ENCODE results near the gene TMEM88. TPM values are rescaled to one million over a fixed set of nuclear protein-coding genes. Genes with fewer than 3 reads are reported as not detected.

Gene TMEM88
- total and polyA plus RNA-seq, 2 of the 8 experiments (the other 6 are each of a cell fraction or from before 2014, with no cell fraction given), result 0.69 to 8.8 TPM

DNA sequence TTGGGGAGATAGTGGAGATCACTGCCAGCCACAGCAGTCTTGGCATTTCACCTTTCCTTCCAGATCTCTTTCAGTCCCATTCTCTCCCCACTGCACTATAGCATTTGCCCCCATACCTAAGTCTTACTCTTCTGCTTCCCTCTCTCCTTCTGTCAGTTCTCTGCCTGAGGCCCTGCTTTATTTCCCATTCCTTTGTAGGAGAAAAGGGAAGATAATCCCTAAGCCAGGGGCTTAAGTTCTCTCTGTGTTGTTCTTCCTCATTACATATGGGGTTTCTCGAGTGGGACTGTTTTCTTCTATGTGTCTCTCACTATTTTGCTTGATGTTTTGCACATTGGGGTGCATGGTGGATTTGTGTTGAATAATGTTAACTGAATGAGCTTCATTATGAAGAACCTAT is 14.4 kb upstream of the TMEM88 start (continued):
- TF ChIP-seq, protein P1, sequence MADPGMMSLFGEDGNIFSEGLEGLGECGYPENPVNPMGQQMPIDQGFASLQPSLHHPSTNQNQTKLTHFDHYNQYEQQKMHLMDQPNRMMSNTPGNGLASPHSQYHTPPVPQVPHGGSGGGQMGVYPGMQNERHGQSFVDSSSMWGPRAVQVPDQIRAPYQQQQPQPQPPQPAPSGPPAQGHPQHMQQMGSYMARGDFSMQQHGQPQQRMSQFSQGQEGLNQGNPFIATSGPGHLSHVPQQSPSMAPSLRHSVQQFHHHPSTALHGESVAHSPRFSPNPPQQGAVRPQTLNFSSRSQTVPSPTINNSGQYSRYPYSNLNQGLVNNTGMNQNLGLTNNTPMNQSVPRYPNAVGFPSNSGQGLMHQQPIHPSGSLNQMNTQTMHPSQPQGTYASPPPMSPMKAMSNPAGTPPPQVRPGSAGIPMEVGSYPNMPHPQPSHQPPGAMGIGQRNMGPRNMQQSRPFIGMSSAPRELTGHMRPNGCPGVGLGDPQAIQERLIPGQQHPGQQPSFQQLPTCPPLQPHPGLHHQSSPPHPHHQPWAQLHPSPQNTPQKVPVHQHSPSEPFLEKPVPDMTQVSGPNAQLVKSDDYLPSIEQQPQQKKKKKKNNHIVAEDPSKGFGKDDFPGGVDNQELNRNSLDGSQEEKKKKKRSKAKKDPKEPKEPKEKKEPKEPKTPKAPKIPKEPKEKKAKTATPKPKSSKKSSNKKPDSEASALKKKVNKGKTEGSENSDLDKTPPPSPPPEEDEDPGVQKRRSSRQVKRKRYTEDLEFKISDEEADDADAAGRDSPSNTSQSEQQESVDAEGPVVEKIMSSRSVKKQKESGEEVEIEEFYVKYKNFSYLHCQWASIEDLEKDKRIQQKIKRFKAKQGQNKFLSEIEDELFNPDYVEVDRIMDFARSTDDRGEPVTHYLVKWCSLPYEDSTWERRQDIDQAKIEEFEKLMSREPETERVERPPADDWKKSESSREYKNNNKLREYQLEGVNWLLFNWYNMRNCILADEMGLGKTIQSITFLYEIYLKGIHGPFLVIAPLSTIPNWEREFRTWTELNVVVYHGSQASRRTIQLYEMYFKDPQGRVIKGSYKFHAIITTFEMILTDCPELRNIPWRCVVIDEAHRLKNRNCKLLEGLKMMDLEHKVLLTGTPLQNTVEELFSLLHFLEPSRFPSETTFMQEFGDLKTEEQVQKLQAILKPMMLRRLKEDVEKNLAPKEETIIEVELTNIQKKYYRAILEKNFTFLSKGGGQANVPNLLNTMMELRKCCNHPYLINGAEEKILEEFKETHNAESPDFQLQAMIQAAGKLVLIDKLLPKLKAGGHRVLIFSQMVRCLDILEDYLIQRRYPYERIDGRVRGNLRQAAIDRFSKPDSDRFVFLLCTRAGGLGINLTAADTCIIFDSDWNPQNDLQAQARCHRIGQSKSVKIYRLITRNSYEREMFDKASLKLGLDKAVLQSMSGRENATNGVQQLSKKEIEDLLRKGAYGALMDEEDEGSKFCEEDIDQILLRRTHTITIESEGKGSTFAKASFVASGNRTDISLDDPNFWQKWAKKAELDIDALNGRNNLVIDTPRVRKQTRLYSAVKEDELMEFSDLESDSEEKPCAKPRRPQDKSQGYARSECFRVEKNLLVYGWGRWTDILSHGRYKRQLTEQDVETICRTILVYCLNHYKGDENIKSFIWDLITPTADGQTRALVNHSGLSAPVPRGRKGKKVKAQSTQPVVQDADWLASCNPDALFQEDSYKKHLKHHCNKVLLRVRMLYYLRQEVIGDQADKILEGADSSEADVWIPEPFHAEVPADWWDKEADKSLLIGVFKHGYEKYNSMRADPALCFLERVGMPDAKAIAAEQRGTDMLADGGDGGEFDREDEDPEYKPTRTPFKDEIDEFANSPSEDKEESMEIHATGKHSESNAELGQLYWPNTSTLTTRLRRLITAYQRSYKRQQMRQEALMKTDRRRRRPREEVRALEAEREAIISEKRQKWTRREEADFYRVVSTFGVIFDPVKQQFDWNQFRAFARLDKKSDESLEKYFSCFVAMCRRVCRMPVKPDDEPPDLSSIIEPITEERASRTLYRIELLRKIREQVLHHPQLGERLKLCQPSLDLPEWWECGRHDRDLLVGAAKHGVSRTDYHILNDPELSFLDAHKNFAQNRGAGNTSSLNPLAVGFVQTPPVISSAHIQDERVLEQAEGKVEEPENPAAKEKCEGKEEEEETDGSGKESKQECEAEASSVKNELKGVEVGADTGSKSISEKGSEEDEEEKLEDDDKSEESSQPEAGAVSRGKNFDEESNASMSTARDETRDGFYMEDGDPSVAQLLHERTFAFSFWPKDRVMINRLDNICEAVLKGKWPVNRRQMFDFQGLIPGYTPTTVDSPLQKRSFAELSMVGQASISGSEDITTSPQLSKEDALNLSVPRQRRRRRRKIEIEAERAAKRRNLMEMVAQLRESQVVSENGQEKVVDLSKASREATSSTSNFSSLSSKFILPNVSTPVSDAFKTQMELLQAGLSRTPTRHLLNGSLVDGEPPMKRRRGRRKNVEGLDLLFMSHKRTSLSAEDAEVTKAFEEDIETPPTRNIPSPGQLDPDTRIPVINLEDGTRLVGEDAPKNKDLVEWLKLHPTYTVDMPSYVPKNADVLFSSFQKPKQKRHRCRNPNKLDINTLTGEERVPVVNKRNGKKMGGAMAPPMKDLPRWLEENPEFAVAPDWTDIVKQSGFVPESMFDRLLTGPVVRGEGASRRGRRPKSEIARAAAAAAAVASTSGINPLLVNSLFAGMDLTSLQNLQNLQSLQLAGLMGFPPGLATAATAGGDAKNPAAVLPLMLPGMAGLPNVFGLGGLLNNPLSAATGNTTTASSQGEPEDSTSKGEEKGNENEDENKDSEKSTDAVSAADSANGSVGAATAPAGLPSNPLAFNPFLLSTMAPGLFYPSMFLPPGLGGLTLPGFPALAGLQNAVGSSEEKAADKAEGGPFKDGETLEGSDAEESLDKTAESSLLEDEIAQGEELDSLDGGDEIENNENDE (IDR thresholded peaks at IDR 0.05; ENCODE audit: insufficient replicate concordance, low read length), result no peak
- no peak for TF ChIP-seq CHD1 (IDR thresholded peaks at IDR 0.05; ENCODE audit: low read depth, low read length)
- TF ChIP-seq, protein P2, sequence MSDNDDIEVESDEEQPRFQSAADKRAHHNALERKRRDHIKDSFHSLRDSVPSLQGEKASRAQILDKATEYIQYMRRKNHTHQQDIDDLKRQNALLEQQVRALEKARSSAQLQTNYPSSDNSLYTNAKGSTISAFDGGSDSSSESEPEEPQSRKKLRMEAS (IDR thresholded peaks at IDR 0.05), result no peak
- no peak for TF ChIP-seq TAF7 (optimal IDR thresholded peaks at IDR 0.05; ENCODE audit: borderline replicate concordance, low read depth, low read length)
- TF ChIP-seq, protein P3, sequence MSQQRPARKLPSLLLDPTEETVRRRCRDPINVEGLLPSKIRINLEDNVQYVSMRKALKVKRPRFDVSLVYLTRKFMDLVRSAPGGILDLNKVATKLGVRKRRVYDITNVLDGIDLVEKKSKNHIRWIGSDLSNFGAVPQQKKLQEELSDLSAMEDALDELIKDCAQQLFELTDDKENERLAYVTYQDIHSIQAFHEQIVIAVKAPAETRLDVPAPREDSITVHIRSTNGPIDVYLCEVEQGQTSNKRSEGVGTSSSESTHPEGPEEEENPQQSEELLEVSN (IDR thresholded peaks at IDR 0.05), result no peak
- TF ChIP-seq GTF2F1 (IDR thresholded peaks at IDR 0.05; ENCODE audit: borderline replicate concordance, low read depth, low read length), result no peak
- TF ChIP-seq EZH2 (IDR thresholded peaks at IDR 0.05; ENCODE audit: low read depth, low read length, severe bottlenecking), result no peak
- no peak for TF ChIP-seq SAP30 (IDR thresholded peaks at IDR 0.05; ENCODE audit: insufficient read depth, insufficient replicate concordance, low read length)
- no peak for TF ChIP-seq POU5F1 (IDR thresholded peaks at IDR 0.05; ENCODE audit: low read depth, low read length)
- no peak for TF ChIP-seq POLR2A (IDR thresholded peaks at IDR 0.05; ENCODE audit: control extremely low read depth in 1 of 2, low read depth in 2 of 2, low read length in 2 of 2)
